Sciatic nerve (tissue), 2 donors: ENCODE results near the gene DIP2C. TPM values are rescaled to one million over a fixed set of nuclear protein-coding genes. Genes with fewer than 3 reads are reported as not detected.

Experiments
- ATAC-seq: fragments of 200-7000 bp; cut with Tn5 transposase; one replicate; pipeline ENCODE4 v1.9.1; 2020; ENCODE audit warnings: mild to moderate bottlenecking, moderate library complexity
- DNase-seq: peaks from one replicate; pipeline ENCODE4 v3.0.0-alpha.2; 2020; ENCODE audit warnings: low spot score
- intact Hi-C: fragments of 100-400 bp; cut with DNase I; formaldehyde crosslinking; loops from one replicate; pipeline ENCODE4 v1.14.2; 2022
- total RNA-seq: library from RNA; stranded (reverse); fragmentation: NEBNext Ultra II Directional; extraction: Animal tissue kit (Norgen Biotek cat#: 25700); gene quantifications from one replicate; pipeline ENCODE4 v1.2.1, GENCODE V29; 2021
- donor health status: DM: no; HTN: no; CAD: no.
- donor health status: DM: no; HTN: no; CAD: no.

DIP2C gene, protein sequence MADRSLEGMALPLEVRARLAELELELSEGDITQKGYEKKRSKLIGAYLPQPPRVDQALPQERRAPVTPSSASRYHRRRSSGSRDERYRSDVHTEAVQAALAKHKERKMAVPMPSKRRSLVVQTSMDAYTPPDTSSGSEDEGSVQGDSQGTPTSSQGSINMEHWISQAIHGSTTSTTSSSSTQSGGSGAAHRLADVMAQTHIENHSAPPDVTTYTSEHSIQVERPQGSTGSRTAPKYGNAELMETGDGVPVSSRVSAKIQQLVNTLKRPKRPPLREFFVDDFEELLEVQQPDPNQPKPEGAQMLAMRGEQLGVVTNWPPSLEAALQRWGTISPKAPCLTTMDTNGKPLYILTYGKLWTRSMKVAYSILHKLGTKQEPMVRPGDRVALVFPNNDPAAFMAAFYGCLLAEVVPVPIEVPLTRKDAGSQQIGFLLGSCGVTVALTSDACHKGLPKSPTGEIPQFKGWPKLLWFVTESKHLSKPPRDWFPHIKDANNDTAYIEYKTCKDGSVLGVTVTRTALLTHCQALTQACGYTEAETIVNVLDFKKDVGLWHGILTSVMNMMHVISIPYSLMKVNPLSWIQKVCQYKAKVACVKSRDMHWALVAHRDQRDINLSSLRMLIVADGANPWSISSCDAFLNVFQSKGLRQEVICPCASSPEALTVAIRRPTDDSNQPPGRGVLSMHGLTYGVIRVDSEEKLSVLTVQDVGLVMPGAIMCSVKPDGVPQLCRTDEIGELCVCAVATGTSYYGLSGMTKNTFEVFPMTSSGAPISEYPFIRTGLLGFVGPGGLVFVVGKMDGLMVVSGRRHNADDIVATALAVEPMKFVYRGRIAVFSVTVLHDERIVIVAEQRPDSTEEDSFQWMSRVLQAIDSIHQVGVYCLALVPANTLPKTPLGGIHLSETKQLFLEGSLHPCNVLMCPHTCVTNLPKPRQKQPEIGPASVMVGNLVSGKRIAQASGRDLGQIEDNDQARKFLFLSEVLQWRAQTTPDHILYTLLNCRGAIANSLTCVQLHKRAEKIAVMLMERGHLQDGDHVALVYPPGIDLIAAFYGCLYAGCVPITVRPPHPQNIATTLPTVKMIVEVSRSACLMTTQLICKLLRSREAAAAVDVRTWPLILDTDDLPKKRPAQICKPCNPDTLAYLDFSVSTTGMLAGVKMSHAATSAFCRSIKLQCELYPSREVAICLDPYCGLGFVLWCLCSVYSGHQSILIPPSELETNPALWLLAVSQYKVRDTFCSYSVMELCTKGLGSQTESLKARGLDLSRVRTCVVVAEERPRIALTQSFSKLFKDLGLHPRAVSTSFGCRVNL (N-terminal part only)
- total RNA-seq = 38.7 TPM

DNA sequence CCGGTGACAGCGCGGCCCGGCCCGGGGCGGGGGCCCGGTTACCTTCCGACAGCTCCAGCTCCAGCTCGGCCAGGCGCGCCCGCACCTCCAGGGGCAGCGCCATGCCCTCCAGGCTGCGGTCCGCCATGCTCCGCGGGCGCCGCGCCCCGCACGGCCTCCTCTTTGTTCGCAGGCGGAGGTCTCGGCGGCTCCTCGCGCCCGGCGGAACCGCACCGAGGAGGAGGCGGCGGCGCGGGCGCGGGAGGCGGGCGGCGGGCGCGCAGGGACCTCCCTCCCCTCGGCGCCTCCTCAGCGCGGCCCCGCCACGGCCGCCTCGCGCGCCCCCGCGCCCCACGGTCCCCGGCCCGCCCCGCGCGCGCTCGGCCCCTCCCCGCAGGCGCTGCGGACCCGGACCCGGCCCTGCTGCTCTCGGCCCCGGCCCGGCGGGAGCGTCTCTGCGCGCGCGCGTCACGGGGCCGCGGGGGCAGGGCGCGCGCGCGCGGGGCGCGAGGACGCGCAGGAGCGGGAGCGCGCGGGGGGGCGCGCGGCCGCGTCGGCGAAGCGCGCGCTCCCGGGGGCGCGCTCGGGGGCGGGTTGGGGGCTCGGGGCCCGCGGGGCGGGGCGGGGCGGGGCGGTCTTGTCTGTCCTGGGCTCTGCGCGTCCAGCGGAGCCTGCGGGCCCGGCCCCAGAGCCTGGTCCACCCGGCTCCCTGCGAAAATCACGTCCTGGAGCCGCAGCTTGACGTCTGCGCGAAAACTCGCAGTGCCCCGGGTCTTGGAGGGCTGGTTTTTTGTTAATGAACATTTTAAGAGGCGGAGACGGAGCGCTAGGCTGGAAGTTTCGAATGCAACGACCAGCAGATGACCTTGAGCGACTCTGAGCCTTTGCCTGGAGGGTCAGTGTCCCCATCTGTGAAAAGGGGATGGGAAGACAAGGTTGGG lies at the start of gene DIP2C:
Gene DIP2C, minus strand, starts transcription at position 217 of the 920 bp plus-strand sequence. Its CDS starts 90 bp downstream, at position 127.
- peak; percentile 86 for DNase-seq
- intact Hi-C loops = loop anchor here (1.0 kb wide), 1 partner anchor 64 kb away; no protein-coding TSS in a partner anchor
- peak; percentile 85 for ATAC-seq

DNA sequence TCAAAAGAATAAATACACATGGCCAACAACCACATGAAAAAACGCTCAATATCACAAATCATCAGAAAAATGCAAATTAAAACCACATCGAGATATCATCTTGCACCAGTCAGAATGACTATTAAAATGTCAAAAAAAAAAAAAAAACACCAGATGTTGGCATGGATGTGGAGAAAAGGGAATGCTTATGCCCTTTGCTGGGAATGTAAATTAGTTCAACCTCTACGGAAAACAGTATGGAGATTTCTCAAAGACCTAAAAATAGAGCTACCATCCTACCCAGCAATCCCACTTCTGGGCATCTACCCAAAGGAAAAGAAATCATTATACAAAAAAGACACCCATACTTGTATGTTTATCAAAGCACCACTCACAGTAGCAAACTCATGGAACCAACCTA lies 45.0 kb upstream of the DIP2C start:
- DNase-seq (no peak), ATAC-seq (no peak)
- intact Hi-C loops = no loop called here

DNA sequence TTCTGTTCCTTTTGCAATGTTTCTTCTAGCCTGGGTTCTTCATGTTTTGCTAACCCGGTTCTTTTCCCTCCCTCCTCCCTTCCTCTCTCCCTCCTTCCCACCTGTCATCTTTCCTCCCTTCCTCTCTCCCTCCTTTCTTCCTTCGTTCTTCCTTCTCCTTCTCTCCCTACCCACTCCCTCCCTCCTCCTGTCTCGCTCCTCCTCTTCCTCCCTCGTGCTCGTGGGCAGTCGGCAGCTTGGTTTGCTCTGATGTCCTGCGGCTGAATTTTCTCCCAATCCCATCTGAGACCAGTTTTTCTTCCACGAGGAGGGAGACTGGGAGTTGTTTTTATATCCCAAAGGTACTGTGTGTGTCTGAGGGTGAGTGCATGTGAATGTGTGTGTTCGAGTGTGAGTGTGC lies 43.6 kb upstream of the DIP2C start:
- no peak for ATAC-seq
- intact Hi-C loops = no loop called here
- no peak for DNase-seq

DNA sequence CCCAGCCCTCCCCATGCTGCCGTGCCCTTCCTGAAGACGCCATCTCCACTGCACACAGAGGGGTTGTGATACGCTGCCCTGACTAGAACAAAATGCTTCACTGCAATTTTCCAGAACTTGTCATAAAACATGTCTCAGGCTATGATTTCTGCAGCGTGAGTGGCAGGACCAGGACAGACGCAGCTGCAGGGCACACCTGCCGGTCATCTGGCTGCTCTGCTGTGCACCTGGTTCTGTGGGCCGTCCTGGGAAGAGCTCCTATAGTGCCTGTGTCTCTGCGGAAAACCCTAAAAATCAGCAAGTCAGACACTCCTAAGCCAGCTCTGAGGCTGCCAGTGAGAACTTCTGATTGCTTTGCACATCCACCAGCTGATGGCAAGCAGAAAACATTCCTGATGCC lies 39.7 kb upstream of the DIP2C start:
- ATAC-seq = no peak

DNA sequence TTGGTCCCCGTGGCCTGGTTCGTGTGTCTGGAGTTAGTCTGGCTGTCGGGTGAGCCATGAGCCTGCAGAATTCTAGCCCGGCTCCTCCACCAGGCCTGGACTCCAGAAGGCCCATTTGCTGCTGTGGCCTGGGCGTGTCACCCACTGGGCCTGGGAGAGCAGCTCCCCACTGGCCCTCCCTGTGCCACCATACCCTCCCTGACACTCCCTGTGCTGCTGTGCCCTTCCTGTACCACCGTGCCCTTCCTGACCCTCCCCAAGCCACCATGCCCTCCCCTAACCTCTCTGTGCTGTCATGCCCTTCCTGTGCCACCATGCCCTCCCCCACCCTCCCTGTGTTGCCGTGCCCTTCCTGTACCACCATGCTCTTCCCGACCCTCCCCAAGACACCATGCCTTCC lies 39.1 kb upstream of the DIP2C start:
- no peak for DNase-seq
- intact Hi-C loops = no loop called here
- ATAC-seq = no peak

More for the DNA sequence above, 39.7 kb upstream of the DIP2C start:
- intact Hi-C loops = no loop called here
- no peak for DNase-seq

DNA sequence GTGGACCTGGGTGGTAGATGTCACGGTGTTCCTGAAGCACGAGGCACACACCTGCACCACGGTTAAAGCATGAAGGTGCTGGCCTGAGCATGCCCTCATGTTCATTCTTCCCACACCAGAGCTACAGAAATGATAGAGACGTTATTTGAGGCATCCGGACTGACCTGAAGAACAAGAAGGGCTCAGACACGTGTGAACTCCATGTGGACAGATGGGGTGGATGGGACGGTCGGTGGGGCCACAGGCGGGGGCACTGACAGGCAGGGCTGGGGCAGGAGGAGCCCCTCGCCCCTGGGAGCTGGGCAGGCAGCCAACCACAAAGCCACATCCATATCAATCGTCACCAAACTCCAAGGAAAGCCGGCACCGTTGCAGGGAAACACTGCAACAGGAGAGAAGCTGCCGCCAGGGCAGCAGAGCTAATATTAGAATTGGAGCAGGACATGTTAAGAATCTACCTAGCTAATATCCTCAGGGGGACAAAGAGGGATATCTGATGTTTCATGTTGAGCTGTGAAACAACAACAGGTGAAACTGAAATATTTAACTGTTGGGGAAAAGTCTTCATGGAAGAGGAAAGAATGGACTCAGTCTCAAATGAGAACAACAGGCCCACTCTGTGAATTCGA lies 37.8 kb upstream of the DIP2C start:
- ATAC-seq (no peak), DNase-seq (no peak)
- intact Hi-C loops = no loop called here

DNA sequence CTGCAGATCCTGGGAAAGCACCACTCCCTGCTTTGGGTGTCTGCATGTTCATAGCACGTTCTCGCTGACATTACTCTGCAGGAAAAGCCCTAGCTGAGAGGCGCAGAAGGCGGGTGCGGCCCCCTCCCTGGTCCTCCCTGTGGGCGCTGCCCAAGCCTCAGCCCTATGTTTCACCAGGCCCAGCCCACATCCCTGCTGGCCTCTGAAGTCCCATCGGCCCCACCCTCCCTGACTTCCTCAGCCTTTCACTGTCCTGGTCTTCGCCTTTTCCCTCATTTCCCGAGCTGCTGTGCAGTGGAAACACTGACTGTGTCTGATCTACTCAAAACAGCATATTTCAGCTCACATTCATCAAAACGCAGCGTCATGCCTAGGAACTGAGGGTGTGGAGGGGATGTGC lies 36.3 kb upstream of the DIP2C start:
- intact Hi-C loops = no loop called here
- ATAC-seq = peak; percentile 70
- no peak for DNase-seq

DNA sequence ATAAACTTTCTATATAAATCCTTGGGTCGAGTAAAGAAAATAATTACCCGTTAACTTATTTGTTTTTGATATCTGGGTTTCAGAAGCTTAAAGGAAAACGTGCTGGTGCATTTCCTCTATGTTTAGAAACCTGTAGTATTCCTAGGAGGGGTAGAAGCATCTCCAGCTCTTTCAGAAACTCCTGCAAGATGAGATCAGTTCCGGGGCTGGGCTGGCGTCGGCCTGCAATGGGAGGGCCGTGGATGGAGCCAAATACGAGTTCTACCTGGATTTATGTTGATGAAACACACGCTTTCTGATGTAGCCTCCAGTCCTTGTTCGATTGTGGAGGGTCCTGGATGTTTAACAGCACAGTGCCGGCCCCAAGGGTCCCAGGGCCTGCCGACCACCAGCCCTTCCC lies 35.8 kb upstream of the DIP2C start:
- intact Hi-C loops = no loop called here
- no peak for DNase-seq

DNA sequence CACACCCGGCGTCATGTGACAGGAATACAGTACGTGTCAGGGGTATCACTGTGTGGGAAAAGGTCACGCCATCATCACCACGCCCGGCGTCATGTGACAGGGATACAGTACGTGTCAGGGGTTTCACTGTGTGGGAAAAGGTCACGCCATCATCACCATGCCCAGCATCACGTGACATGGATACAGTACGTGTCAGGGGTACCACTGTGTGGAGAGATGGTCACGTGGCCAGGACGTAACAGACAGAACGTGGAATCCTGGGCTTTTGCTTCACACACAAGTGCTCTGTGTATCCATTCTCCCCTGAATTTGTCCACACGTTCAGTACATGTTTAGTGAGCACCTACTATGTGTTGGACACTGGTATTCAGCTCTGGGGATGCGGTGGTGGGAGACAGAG lies 34.5 kb upstream of the DIP2C start:
- DNase-seq (no peak), ATAC-seq (no peak)
- intact Hi-C loops = no loop called here

More for the DNA sequence above, 35.8 kb upstream of the DIP2C start:
- peak; percentile 41 for ATAC-seq

DNA sequence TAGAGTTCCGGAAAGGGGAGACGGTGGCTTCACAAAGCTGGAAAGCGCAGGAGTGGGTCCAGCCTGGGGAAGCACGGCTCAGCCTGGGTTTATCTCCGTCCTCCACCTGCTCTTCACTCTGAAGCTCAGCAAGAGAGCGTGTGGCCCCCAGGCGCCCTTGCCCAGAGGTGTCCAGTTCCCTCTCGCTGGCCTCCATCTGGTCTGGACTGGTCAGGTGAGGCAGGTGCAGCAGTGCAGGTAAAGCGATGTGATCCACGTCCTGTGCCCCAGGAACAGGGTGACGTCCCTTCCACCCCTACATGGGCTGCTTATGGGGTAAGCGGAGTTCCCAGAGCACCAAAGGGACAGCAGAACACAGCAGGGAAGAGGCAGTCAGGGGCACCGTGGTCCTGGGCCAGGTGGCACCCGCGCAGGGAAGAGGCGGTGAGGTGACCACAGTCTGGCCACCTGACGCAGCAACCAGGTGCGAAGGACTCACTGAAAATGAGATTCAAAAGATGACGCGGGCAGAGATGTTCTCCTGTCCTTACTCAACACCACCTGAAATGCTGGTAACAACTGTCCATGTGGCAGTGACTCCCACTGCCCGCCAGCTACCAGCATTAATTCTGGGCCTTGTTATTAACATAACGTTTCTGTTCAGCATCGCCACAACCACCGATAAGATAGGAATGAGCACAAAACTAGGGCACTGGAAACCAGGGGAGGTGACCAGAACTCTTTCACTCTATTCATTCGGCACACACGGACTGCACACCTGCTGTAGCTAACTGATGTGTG lies 33.0 kb upstream of the DIP2C start:
- intact Hi-C loops = no loop called here
- no peak for ATAC-seq

DNA sequence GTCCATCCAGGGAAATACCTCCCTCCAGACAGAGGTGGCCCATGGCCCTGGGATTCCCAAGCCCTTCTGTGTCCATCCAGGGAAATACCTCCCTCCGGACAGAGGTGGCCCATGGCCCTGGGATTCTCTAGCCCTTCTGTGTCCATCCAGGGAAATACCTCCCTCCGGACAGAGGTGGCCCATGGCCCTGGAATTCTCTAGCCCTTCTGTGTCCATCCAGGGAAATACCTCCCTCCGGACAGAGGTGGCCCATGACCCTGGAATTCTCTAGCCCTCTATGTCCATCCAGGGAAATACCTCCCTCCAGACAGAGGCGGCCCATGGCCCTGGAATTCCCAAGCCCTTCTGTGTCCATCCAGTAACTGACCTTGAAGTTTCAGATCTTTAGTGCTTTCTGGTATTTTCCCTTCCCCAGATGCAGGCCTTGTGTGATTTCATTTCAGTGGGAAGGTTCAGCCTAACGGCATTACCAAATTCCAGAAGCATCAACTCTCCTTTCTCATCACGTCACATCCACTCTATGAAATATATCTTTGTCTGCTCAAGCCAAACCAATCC lies 28.8 kb upstream of the DIP2C start:
- intact Hi-C loops = no loop called here
- ATAC-seq (no peak), DNase-seq (no peak)

More for the DNA sequence above, 33.0 kb upstream of the DIP2C start:
- DNase-seq = no peak

DNA sequence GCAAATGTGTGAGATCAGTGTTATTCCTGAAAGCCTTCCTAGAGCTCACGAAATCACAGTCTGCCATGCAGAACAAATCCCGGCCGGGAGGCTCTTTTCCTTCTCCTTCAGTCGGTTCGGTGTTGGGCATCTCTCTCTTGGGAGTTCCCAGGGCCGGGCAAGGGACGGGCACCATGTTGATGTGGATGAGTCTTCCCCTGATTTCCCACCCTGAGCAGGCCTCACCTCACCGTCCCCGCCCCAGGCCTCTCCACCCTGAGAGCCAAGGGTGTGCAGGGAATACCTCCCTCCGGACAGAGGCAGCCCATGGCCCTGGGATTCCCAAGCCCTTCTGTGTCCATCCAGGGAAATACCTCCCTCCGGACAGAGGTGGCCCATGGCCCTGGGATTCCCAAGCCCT lies 28.0 kb upstream of the DIP2C start:
- intact Hi-C loops = no loop called here
- no peak for DNase-seq
- ATAC-seq = no peak

DNA sequence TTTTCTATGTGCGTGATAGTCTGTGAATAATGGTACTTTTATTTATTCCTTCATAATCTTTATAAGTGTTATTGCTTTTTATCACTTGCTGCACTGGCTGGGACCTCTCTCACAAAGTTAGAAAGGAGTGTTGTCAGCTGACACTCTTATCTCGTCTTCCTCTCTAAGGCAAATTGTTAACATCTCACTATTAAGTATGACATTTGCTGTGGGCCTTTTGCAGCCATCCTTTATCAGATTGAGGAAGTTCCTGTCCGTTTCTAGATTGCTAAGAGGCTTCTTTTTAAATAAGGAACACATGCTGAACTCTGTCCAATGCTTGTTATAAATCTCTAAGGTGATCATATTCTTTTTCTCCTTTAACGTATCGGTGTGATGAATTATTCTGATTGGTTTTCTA lies 27.4 kb upstream of the DIP2C start:
- DNase-seq (no peak), ATAC-seq (no peak)
- intact Hi-C loops = no loop called here

DNA sequence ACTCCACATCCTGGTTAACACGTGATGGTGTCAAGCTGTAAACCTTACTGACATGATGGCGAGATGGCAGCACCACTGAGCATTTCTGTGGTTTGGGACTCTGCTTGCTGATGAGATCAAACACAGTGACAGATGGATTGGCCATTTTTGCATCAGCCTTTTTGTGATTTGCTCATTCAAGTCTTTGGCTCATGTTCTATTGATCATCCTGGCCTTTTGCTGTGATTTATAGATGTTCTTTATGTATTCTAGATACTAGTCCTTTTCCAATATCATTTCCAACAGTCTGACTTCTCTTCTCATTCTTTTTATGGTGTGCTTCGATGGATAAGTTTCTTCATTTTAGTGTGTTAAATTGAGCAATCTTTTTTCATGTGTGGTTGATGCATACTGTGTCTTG lies 24.7 kb upstream of the DIP2C start:
- no peak for ATAC-seq
- no peak for DNase-seq
- intact Hi-C loops = no loop called here

DNA sequence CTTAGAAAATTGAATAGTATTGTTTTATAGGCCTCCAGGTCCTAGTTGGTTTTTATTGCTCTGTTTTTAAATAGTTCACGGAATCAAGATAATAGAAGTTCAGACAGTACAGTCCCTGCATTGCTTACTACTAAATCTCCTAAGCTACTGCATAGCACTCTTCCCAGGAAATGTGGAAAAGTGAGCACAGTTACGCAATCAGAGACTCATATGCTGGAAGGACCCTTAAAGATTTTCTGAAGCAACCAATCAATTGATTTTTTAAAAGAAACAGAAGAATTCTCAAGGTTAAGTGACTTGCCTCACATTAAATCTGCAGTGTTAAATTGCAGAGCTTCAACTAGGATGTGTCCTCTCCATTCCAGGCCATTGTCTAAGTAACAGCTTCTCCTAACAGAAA lies 23.1 kb upstream of the DIP2C start:
- ATAC-seq = no peak
- DNase-seq = no peak
- intact Hi-C loops = no loop called here

DNA sequence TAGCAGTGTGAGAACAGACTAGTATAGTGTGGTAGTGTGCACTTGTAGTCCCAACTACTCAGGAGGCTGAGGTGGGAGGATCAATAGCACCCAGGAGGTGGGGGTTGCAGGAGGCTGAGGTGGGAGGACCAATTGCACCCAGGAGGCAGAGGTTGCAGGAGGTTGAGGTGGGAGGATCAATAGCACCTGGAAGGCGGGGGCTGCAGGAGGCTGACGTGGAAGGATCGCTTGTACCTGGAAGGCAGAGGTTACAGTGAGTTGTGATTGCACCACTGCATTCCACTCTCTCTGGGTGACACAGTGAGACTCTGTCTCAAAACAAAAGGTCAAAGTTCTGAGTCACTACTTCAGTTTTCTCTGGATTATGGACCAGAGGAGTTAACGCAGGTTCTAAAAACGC lies 22.6 kb upstream of the DIP2C start:
- intact Hi-C loops = no loop called here
- DNase-seq (no peak), ATAC-seq (no peak)

DNA sequence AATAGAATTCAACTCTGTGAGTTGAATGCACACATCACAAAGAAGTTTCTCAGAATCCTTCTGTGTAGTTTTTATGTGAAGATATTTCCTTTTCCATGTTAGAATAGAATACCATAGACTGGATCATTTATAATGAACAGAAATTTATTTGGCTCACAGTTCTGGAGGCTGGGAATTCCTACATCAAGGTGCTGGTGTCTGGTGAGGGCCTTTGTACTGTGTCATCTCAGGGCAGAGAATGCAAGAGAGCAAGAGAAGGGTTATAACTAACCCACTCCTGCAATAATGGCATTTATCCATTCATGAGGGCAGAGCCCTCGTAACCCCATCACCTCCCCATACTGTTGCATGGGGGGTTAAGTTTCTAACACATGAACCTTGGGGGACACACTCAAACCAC lies 18.4 kb upstream of the DIP2C start:
- intact Hi-C loops = no loop called here
- DNase-seq (no peak), ATAC-seq (no peak)
